Measurements from ENCODE around the gene CRNN.

DNA sequence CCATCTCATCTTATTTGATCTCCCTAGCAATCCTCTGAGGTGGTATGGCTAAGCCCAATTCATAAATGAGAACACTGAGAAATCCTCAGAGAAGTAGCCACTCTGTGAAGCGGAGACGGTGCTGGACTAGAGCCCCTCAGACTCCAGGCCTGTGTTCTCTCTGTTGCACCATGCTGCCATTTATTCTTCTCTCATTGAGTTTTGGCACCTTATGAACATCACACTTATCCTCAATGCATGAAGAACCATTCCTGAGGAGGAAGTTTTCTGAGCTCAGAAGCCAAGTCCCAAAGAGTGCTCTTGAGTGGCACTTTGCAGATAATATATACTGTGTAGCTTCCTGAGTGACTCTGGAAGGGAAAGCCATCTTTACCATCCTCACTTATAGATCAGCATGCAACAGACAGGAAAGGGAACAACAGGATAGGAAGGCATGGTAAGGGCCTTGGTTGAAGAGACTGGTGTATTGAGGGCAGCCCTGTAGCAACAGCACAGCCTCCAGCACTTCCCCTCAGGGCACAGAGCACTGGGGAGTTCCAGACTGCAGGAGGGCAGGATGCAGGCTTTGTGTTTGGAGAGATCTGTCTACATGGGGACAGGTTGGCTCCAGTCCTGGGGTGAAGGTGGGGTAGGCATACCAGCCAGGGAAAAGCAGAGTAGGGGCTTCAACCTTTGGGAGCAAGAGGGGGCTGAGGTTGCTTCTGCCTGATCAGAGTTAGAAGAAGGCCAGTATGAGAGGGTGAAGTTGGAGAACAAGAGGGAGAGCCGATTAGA, 1.6 kb upstream of the CRNN start:
- TF ChIP-seq CTCF (IDR thresholded peaks at IDR 0.05) (no peak), POLR2AphosphoS5 (IDR thresholded peaks at IDR 0.05; ENCODE audit: insufficient read depth in 1 of 2, low read depth in 1 of 2) (no peak), POLR2A (IDR thresholded peaks at IDR 0.05) (no peak)

All from vagina (tissue), 2 donors.